H1 (cell line): ENCODE measurements around the gene SLC2A3. TPM values are rescaled to one million over a fixed set of nuclear protein-coding genes. Genes with fewer than 3 reads are reported as not detected.
"Not testable (repeated sequence)": the region's sequence is repeated elsewhere in the genome, so short reads cannot be mapped to it uniquely, and the experiment has no call there.

Experiments
- CTCF ChIA-PET: fragments of 300-600 bp; sonication (Branson Sonifier 250); formaldehyde crosslinking; loops from one replicate; lab custom pipeline; 2021; ENCODE audit not compliant: partially characterized antibody; lab: Charles Lee
- POLR2A ChIA-PET: fragments of 300-600 bp; sonication (Branson Sonifier 250); formaldehyde crosslinking; loops from one replicate; lab custom pipeline; 2021; ENCODE audit warnings: inconsistent platforms; ENCODE audit not compliant: partially characterized antibody; lab: Charles Lee
- DNase-seq, 2 experiments: peaks; one replicate each; pipeline versions ENCODE4 v3.0.0 to v3.0.0-alpha.2; 2010 to 2022; ENCODE audit warnings: low spot score in 2 of 2, low read depth in 1 of 2, mixed read lengths in 1 of 2
- FAIRE-seq: peaks from 2 replicates; lab custom pipeline; 2011; peaks lifted over from hg19 to GRCh38; lab: Jason Lieb, UNC
- H2AFZ ChIP-seq: 2 replicates; pipeline ENCODE4 v1.8.1; 2012; ENCODE audit warnings: low read length, inconsistent platforms
- H2AK5ac ChIP-seq: 2 replicates; pipeline ENCODE4 v1.6.1; 2013; ENCODE audit warnings: low read depth, low read length
- H2BK120ac ChIP-seq: replicated peaks from 2 replicates; pipeline ENCODE3; 2013; ENCODE audit warnings: low read depth, low read length, inconsistent platforms
- H2BK12ac ChIP-seq: 2 replicates; pipeline ENCODE4 v1.6.1; 2013; ENCODE audit warnings: low read depth, low read length
- H2BK15ac ChIP-seq: 2 replicates; pipeline ENCODE4 v1.6.1; 2013; ENCODE audit warnings: low read length
- H2BK20ac ChIP-seq: 2 replicates; pipeline ENCODE4 v1.6.1; 2013; ENCODE audit warnings: low read length
- H2BK5ac ChIP-seq: 2 replicates; pipeline ENCODE4 v1.6.1; 2013; ENCODE audit warnings: low read depth, low read length
- H3K14ac ChIP-seq: 2 replicates; pipeline ENCODE4 v1.6.1; 2013; ENCODE audit warnings: inconsistent platforms; ENCODE audit not compliant: insufficient read length
- H3K18ac ChIP-seq: 2 replicates; pipeline ENCODE4 v1.6.1; 2013; ENCODE audit warnings: low read length; ENCODE audit errors: extremely low read depth
- H3K23ac ChIP-seq: 2 replicates; pipeline ENCODE4 v1.6.1; 2013; ENCODE audit warnings: inconsistent platforms; ENCODE audit not compliant: insufficient read length
- H3K23me2 ChIP-seq: 2 replicates; pipeline ENCODE4 v1.6.1; 2013; ENCODE audit warnings: low read depth, low read length
- H3K27ac ChIP-seq: 2 replicates; pipeline ENCODE4 v1.6.1; 2011; ENCODE audit warnings: low read depth, low read length, inconsistent platforms
- H3K27me3 ChIP-seq, 4 experiments: replicated peaks in 1 of 4; 1 replicate in 1 of 4; 2 replicates in 3 of 4; pipeline versions ENCODE4 v1.6.1 to v1.8.1; 2011 to 2013; ENCODE audit warnings: low read length in 3 of 4, mild to moderate bottlenecking in 3 of 4, inconsistent platforms in 2 of 4, mixed read lengths in 2 of 4, moderate library complexity in 1 of 4; ENCODE audit not compliant: control insufficient read depth in 3 of 4, insufficient read depth in 3 of 4; ENCODE audit errors: extremely low read depth in 1 of 4
- H3K36me3 ChIP-seq, 4 experiments: 2 replicates each; pipeline versions ENCODE4 v1.6.1 to v1.8.1; 2011 to 2013; ENCODE audit warnings: mild to moderate bottlenecking in 4 of 4, low read length in 3 of 4, moderate library complexity in 2 of 4, control low read depth in 1 of 4, inconsistent platforms in 1 of 4; ENCODE audit not compliant: insufficient read depth in 4 of 4, control insufficient read depth in 2 of 4
- H3K4ac ChIP-seq: replicated peaks from 2 replicates; pipeline ENCODE3; 2013; ENCODE audit warnings: low read length, low read depth, mixed read lengths, inconsistent platforms; ENCODE audit not compliant: insufficient read length
- H3K4me1 ChIP-seq, 4 experiments: replicated peaks in 1 of 4; 1 replicate in 1 of 4; 2 replicates in 3 of 4; pipeline versions ENCODE4 v1.6.1 to v1.8.1; 2011 to 2013; ENCODE audit warnings: low read length in 3 of 4, inconsistent platforms in 2 of 4, mixed read lengths in 1 of 4; ENCODE audit not compliant: insufficient read depth in 4 of 4, control insufficient read depth in 3 of 4
- H3K4me2 ChIP-seq, 2 experiments: 2 replicates each; pipeline versions ENCODE4 v1.6.1 to v1.8.1; 2011 to 2013; ENCODE audit warnings: low read depth in 2 of 2, low read length in 2 of 2, control low read depth in 1 of 2, inconsistent platforms in 1 of 2, mild to moderate bottlenecking in 1 of 2; ENCODE audit not compliant: insufficient read depth in 1 of 2
- H3K4me3 ChIP-seq, 4 experiments: fragments of 200-600, 300-600 bp in 1 of 4; sonication (generic), shearing (Covaris generic), sonication (Bioruptor Twin) in 1 of 4; 2 replicates each; pipeline versions ENCODE4 v1.5.1 to v1.8.1; 2011 to 2016; ENCODE audit warnings: low read length in 4 of 4, low read depth in 3 of 4, control low read depth in 2 of 4, inconsistent platforms in 2 of 4, mild to moderate bottlenecking in 2 of 4, mixed read lengths in 1 of 4, moderate library complexity in 1 of 4; ENCODE audit not compliant: insufficient read depth in 2 of 4; ENCODE audit errors: extremely low read depth in 1 of 4
- H3K56ac ChIP-seq: replicated peaks from 2 replicates; pipeline ENCODE3; 2013; ENCODE audit warnings: low read depth, mild to moderate bottlenecking, mixed read lengths, low read length, inconsistent platforms; ENCODE audit not compliant: insufficient read length
- H3K79me1 ChIP-seq: 2 replicates; pipeline ENCODE4 v1.6.1; 2013; ENCODE audit warnings: low read depth, low read length, control low read depth
- H3K79me2 ChIP-seq, 2 experiments: 2 replicates each; pipeline versions ENCODE4 v1.6.1 to v1.8.1; 2012 to 2013; ENCODE audit warnings: low read length in 2 of 2, mild to moderate bottlenecking in 2 of 2, inconsistent platforms in 1 of 2; ENCODE audit not compliant: insufficient read depth in 2 of 2, control insufficient read depth in 1 of 2
- H3K9ac ChIP-seq, 4 experiments: replicated peaks in 1 of 4; 1 replicate in 1 of 4; 2 replicates in 3 of 4; pipeline versions ENCODE4 v1.6.1 to v1.8.1; 2011 to 2013; ENCODE audit warnings: low read depth in 3 of 4, low read length in 3 of 4, control low read depth in 2 of 4, mild to moderate bottlenecking in 2 of 4, moderate library complexity in 2 of 4, inconsistent platforms in 1 of 4; ENCODE audit errors: extremely low read depth in 1 of 4
- H3K9me3 ChIP-seq, 2 experiments: 2 replicates each; pipeline versions ENCODE4 v1.6.1 to v1.8.1; 2012 to 2013; ENCODE audit warnings: mild to moderate bottlenecking in 2 of 2, moderate library complexity in 2 of 2, control low read depth in 1 of 2, inconsistent platforms in 1 of 2, low read depth in 1 of 2, low read length in 1 of 2, mixed read lengths in 1 of 2; ENCODE audit not compliant: insufficient read depth in 2 of 2
- H4K20me1 ChIP-seq, 2 experiments: replicated peaks in 1 of 2; 2 replicates each; pipeline versions ENCODE3 to v1.8.1; 2011 to 2013; ENCODE audit warnings: inconsistent platforms in 2 of 2, low read length in 2 of 2, mild to moderate bottlenecking in 1 of 2; ENCODE audit not compliant: insufficient read depth in 2 of 2, control insufficient read depth in 1 of 2
- H4K5ac ChIP-seq: 2 replicates; pipeline ENCODE4 v1.6.1; 2013; ENCODE audit warnings: low read length, low read depth, mixed read lengths, inconsistent platforms; ENCODE audit not compliant: insufficient read length
- H4K8ac ChIP-seq: 2 replicates; pipeline ENCODE4 v1.8.0; 2013; ENCODE audit warnings: mild to moderate bottlenecking, moderate library complexity, low read length, inconsistent platforms; ENCODE audit not compliant: insufficient read depth; ENCODE audit errors: extremely low read depth
- H4K91ac ChIP-seq: replicated peaks from 2 replicates; pipeline ENCODE3; 2013; ENCODE audit warnings: low read length, mixed read lengths, inconsistent platforms; ENCODE audit not compliant: insufficient read length
- BCL11A ChIP-seq, 2 experiments: IDR thresholded peaks; one replicate each; pipeline ENCODE4 v1.6.1; 2011; ENCODE audit warnings: low read depth in 2 of 2, low read length in 2 of 2, mild to moderate bottlenecking in 2 of 2
- GTF2F1 ChIP-seq: IDR thresholded peaks from 2 replicates; pipeline ENCODE4 v1.6.1; 2012; ENCODE audit warnings: low read depth, low read length, improper control_type of control experiment, borderline replicate concordance
- KDM1A ChIP-seq: fragments of 200-600, 300-600 bp; sonication (generic); IDR thresholded peaks from 2 replicates; pipeline ENCODE4 v1.7.1; 2016; ENCODE audit warnings: mild to moderate bottlenecking, low read length, borderline replicate concordance
- ZNF274 ChIP-seq: IDR thresholded peaks from 2 replicates; pipeline ENCODE4 v1.7.0; 2012; ENCODE audit warnings: low read length, borderline replicate concordance; ENCODE audit errors: extremely low read depth
- WGBS, 2 experiments: shearing (Covaris generic) in 1 of 2; methylation state at CpG; one replicate each; pipeline versions ENCODE4 v1.1.6 to v1.1.7; 2013 to 2015; ENCODE audit warnings: low lambda C conversion rate in 2 of 2, mixed read lengths in 2 of 2, inconsistent platforms in 1 of 2, low coverage in 1 of 2, missing lambda C conversion rate in 1 of 2; ENCODE audit not compliant: insufficient replicate concordance in 2 of 2, insufficient coverage in 1 of 2, insufficient read length in 1 of 2; ENCODE audit errors: extremely low coverage in 1 of 2, missing lambda C conversion rate in 1 of 2; 5-methylcytosine and 5-hydroxymethylcytosine counted together
- polyA plus RNA-seq, 7 experiments: library from polyadenylated mRNA; depleted of rRNA in 3 of 7; stranded (reverse) in 5 of 7; unstranded in 2 of 7; fragments of >200 nt in 5 of 7; fragments of 200-250 nt in 2 of 7; gene quantifications; 1 replicate in 5 of 7; 2 replicates in 1 of 7; 4 replicates in 1 of 7; pipeline versions ENCODE4 v1.2.1 to v1.2.3, GENCODE V29; 2011 to 2013; ENCODE audit warnings: missing spikeins in 2 of 7, mixed read lengths in 2 of 7
- total RNA-seq: library from RNA; stranded (reverse); fragmentation: NEBNext Ultra II Directional; extraction: Animal tissue kit (Norgen Biotek cat#: 25700); gene quantifications from 2 replicates; pipeline ENCODE4 v1.2.1, GENCODE V29; 2021

The SLC2A3 gene
- total and polyA plus RNA-seq, 2 of the 8 experiments (the other 6 are each of a cell fraction or from before 2014, with no cell fraction given) = 417 to 688 TPM

DNA sequence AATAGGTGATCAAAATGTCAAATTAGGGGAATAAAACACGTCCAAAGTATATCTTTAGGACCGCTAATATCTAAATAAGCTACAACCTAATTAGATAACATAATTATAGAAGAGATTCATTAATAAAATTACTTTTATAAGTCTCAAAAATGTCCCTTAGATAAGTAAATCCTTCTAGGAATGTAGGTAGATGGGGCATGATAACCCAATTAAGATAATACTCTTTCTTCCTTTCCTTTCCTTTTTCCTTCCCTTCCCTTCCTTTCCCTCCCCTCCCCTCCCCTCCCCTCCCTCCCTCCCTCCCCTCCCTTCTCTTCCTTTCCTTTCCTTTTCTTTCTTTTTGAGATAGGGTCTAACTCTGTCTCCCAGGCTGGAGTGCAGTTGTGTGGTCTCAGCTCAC is 11.0 kb upstream of the SLC2A3 start (continued):
- no peak for TF ChIP-seq KDM1A
- no peak for TF ChIP-seq GTF2F1
- no peak for TF ChIP-seq BCL11A (IDR thresholded peaks at IDR 0.05; ENCODE audit: low read depth in 2 of 2, low read length in 2 of 2)
- TF ChIP-seq ZNF274 = no peak

DNA sequence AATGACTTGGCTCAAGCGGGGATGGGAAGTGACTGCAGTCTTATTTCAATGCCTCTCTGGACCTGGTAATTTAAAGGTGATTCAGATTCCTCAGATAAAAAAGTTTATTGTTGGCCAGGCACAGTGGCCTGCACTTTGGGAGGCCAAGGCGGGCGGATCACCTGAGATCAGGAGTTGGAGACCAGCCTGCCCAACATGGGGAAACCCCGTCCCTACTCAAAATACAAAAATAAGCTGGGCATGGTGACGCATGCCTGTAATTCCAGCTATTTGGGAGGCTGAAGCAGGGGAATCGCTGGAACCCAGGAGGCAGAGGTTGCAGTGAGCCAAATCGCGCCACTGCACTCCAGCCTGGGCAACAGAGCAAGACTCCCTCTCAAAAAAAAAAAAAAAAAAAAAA is 8.8 kb upstream of the SLC2A3 start:
- H2AFZ ChIP-seq, DNase-seq, H3K4me2 ChIP-seq, H3K56ac ChIP-seq, H3K14ac ChIP-seq, H2BK15ac ChIP-seq, H4K91ac ChIP-seq, H3K79me2 ChIP-seq, H2AK5ac ChIP-seq, H4K5ac ChIP-seq, H3K79me1 ChIP-seq, H3K36me3 ChIP-seq, H3K4me1 ChIP-seq, H4K8ac ChIP-seq, H3K9ac ChIP-seq, H2BK5ac ChIP-seq, H3K23me2 ChIP-seq, H3K18ac ChIP-seq, H4K20me1 ChIP-seq, H3K4me3 ChIP-seq, H2BK20ac ChIP-seq, H3K27ac ChIP-seq, H3K27me3 ChIP-seq, H3K23ac ChIP-seq, H3K9me3 ChIP-seq, H3K4ac ChIP-seq, FAIRE-seq, H2BK120ac ChIP-seq, H2BK12ac ChIP-seq: not testable (repeated sequence)
- WGBS, 2 experiments = 91% methylated on average over 8 of the region's 8 CpGs; no CpG with 5 or more reads in 1 of the 2 experiments
- CTCF ChIA-PET = interaction anchor here (0.8 to 1.3 kb wide), 4 partner anchors 9 to 101 kb away, joined by 3 to 5 read pairs (median 4); partner anchors contain the start of gene SLC2A3
- POLR2A ChIA-PET = interaction anchor here (0.7 kb wide), 1 partner anchor 9 kb away, joined by 3 read pairs; the partner anchor contains the start of gene SLC2A3
